ENCODE results near the gene ECI1. TPM values are rescaled to one million over a fixed set of nuclear protein-coding genes. Genes with fewer than 3 reads are reported as not detected.

Gene ECI1
- total and polyA plus RNA-seq, 2 experiments from 2014 or later, result 71.4 to 156 TPM

- Histone ChIP-seq H3K9me2 (replicated peaks; ENCODE audit: insufficient read depth) (no peaks in the 10 kb centered on the region), H3K4me1 (ENCODE audit: insufficient read depth) (no peaks in the 10 kb centered on the region), H3K36me3 (replicated peaks; ENCODE audit: insufficient read depth, low read depth) (no peaks in the 10 kb centered on the region), H3K4me3 (no peak overlapping the region), H3K4me2 (no peak overlapping the region), H3K79me2 (no peaks in the 10 kb centered on the region), H3K27ac (no peak overlapping the region), H2AFZ (no peak overlapping the region), H3K9me3 (ENCODE audit: low read depth) (no peaks in the 10 kb centered on the region), H3K27me3 (no peaks in the 10 kb centered on the region), H4K20me1 (ENCODE audit: insufficient read depth, poor library complexity, severe bottlenecking) (no peaks in the 10 kb centered on the region)
- WGBS (ENCODE audit: low lambda C conversion rate, missing lambda C conversion rate), result 86% methylated on average over 8 of the region's 8 CpGs
- TF ChIP-seq CTCF (IDR thresholded peaks at IDR 0.05; ENCODE audit: poor library complexity) (no peak), EZH2phosphoT487 (IDR thresholded peaks at IDR 0.05; ENCODE audit: low read depth, severe bottlenecking, unreplicated experiment) (no peak), EZH2 (IDR thresholded peaks at IDR 0.05; ENCODE audit: borderline replicate concordance) (no peak)
- no peak for DNase-seq (ENCODE audit: low spot score)
Observed at GRCh38 chr16:2288726-2289125, 37.3 kb upstream of the ECI1 start.

GRCh38 chr16:2287916-2288547, 36.6 kb upstream of the ECI1 start:
- no peak overlapping the region for H3K27ac ChIP-seq
- H4K20me1 ChIP-seq (ENCODE audit: insufficient read depth, poor library complexity, severe bottlenecking), result no peaks in the 10 kb centered on the region
- no peak overlapping the region for H3K4me3 ChIP-seq
- H3K36me3 ChIP-seq (replicated peaks; ENCODE audit: insufficient read depth, low read depth), result no peaks in the 10 kb centered on the region
- H3K9me3 ChIP-seq (ENCODE audit: low read depth), result no peaks in the 10 kb centered on the region
- H3K27me3 ChIP-seq, result no peaks in the 10 kb centered on the region
- DNase-seq (ENCODE audit: low spot score), result no peak
- no peaks in the 10 kb centered on the region for H3K4me1 ChIP-seq (ENCODE audit: insufficient read depth)
- H3K79me2 ChIP-seq, result no peaks in the 10 kb centered on the region
- TF ChIP-seq EZH2phosphoT487 (IDR thresholded peaks at IDR 0.05; ENCODE audit: low read depth, severe bottlenecking, unreplicated experiment), result no peak
- no peak for TF ChIP-seq EZH2 (IDR thresholded peaks at IDR 0.05; ENCODE audit: borderline replicate concordance)
- no peaks in the 10 kb centered on the region for H3K9me2 ChIP-seq (replicated peaks; ENCODE audit: insufficient read depth)
- H2AFZ ChIP-seq, result no peak overlapping the region
- no peak overlapping the region for H3K4me2 ChIP-seq
- 93% methylated on average over 35 of the region's 35 CpGs for WGBS (ENCODE audit: low lambda C conversion rate, missing lambda C conversion rate)

GRCh38 chr16:2286550-2286949, 35.2 kb upstream of the ECI1 start:
- Histone ChIP-seq H2AFZ (no peak overlapping the region), H3K27me3 (no peaks in the 10 kb centered on the region), H3K4me3 (no peak overlapping the region), H3K9me2 (replicated peaks; ENCODE audit: insufficient read depth) (no peaks in the 10 kb centered on the region), H3K79me2 (no peaks in the 10 kb centered on the region), H3K9me3 (ENCODE audit: low read depth) (no peaks in the 10 kb centered on the region), H3K4me2 (no peak overlapping the region), H4K20me1 (ENCODE audit: insufficient read depth, poor library complexity, severe bottlenecking) (no peaks in the 10 kb centered on the region), H3K27ac (no peak overlapping the region), H3K4me1 (ENCODE audit: insufficient read depth) (no peaks in the 10 kb centered on the region), H3K36me3 (replicated peaks; ENCODE audit: insufficient read depth, low read depth) (no peaks in the 10 kb centered on the region)
- WGBS (ENCODE audit: low lambda C conversion rate, missing lambda C conversion rate), result 92% methylated on average over 17 of the region's 17 CpGs
- TF ChIP-seq CTCF (IDR thresholded peaks at IDR 0.05; ENCODE audit: poor library complexity) (no peak), EZH2 (IDR thresholded peaks at IDR 0.05; ENCODE audit: borderline replicate concordance) (no peak), EZH2phosphoT487 (IDR thresholded peaks at IDR 0.05; ENCODE audit: low read depth, severe bottlenecking, unreplicated experiment) (no peak)
- no peak for DNase-seq (ENCODE audit: low spot score)

- H4K20me1 ChIP-seq (ENCODE audit: insufficient read depth, poor library complexity, severe bottlenecking), result no peaks in the 10 kb centered on the region
- WGBS (ENCODE audit: low lambda C conversion rate, missing lambda C conversion rate), result 87% methylated on average over 10 of the region's 13 CpGs
- no peaks in the 10 kb centered on the region for H3K9me2 ChIP-seq (replicated peaks; ENCODE audit: insufficient read depth)
Observed at GRCh38 chr16:2285731-2286191, 34.4 kb upstream of the ECI1 start.

More at GRCh38 chr16:2285731-2286191, 34.4 kb upstream of the ECI1 start:
- Histone ChIP-seq H3K27ac (no peak overlapping the region), H3K36me3 (replicated peaks; ENCODE audit: insufficient read depth, low read depth) (no peaks in the 10 kb centered on the region), H2AFZ (no peak overlapping the region), H3K4me1 (ENCODE audit: insufficient read depth) (no peaks in the 10 kb centered on the region), H3K4me3 (no peak overlapping the region), H3K79me2 (no peaks in the 10 kb centered on the region), H3K27me3 (no peaks in the 10 kb centered on the region), H3K4me2 (no peak overlapping the region), H3K9me3 (ENCODE audit: low read depth) (no peaks in the 10 kb centered on the region)
- no peak for DNase-seq (ENCODE audit: low spot score)
- no peak for TF ChIP-seq EZH2phosphoT487 (IDR thresholded peaks at IDR 0.05; ENCODE audit: low read depth, severe bottlenecking, unreplicated experiment)

Data from hepatocyte (in vitro differentiated cells).